GM12878 (cell line): ENCODE results near the gene PPP1CA. TPM values are rescaled to one million over a fixed set of nuclear protein-coding genes. Genes with fewer than 3 reads are reported as not detected.

Experiments used
- BCL11A ChIP-seq: IDR thresholded peaks from 2 replicates; pipeline ENCODE4 v1.6.1; 2011; ENCODE audit warnings: low read depth, low read length
- CHD1 ChIP-seq: IDR thresholded peaks from 2 replicates; pipeline ENCODE4 v1.6.1; 2012; ENCODE audit warnings: low read depth, low read length, improper control_type of control experiment
- CREM ChIP-seq: IDR thresholded peaks from 2 replicates; pipeline ENCODE4 v1.6.1; 2014; ENCODE audit warnings: antibody characterized with exemption, low read depth
- CTCF ChIP-seq, 3 experiments: IDR thresholded peaks in 2 of 3; conservative IDR thresholded peaks in 1 of 3; 2 replicates each; pipeline ENCODE4 v1.5.1; 2011; ENCODE audit warnings: low read depth in 3 of 3, low read length in 3 of 3, mild to moderate bottlenecking in 3 of 3, control low read depth in 2 of 3, moderate library complexity in 2 of 3, inconsistent platforms in 1 of 3, mixed read lengths in 1 of 3; ENCODE audit not compliant: control insufficient read depth in 2 of 3, insufficient read depth in 1 of 3; ENCODE audit errors: extremely low read depth in 1 of 3
- GATAD2B ChIP-seq: fragments of 450-650 bp; conservative IDR thresholded peaks from 2 replicates; pipeline ENCODE4 v1.6.1; 2017; ENCODE audit warnings: low read depth, mild to moderate bottlenecking, moderate library complexity
- HDAC6 ChIP-seq: fragments of 200-600 bp; sonication (generic); IDR thresholded peaks from one replicate; pipeline ENCODE4 v1.8.0; 2017; ENCODE audit warnings: antibody characterized with exemption; ENCODE audit not compliant: unreplicated experiment
- HDGF ChIP-seq: fragments of 450-650 bp; IDR thresholded peaks from 2 replicates; pipeline ENCODE4 v1.6.1; 2016; ENCODE audit warnings: antibody characterized with exemption
- MLLT1 ChIP-seq: fragments of 450-650 bp; IDR thresholded peaks from 2 replicates; pipeline ENCODE4 v1.6.1; 2016; ENCODE audit warnings: mild to moderate bottlenecking
- MXI1 ChIP-seq: fragments of 150-350 bp; IDR thresholded peaks from 2 replicates; pipeline ENCODE4 v1.6.1; 2011; ENCODE audit warnings: low read depth, mild to moderate bottlenecking, inconsistent platforms, low read length, improper control_type of control experiment
- NFXL1 ChIP-seq: fragments of 450-650 bp; IDR thresholded peaks from 2 replicates; pipeline ENCODE4 v1.6.1; 2017; ENCODE audit warnings: antibody characterized with exemption, mild to moderate bottlenecking, borderline replicate concordance
- PRDM15 ChIP-seq: fragments of 450-650 bp; formaldehyde crosslinking; IDR thresholded peaks from 2 replicates; pipeline ENCODE4 v1.4.0; 2020; ENCODE audit warnings: mild to moderate bottlenecking, moderate library complexity
- RELA ChIP-seq: fragments of 450-650 bp; IDR thresholded peaks from 2 replicates; pipeline ENCODE4 v1.8.0; 2014; ENCODE audit warnings: borderline replicate concordance; ENCODE audit not compliant: partially characterized antibody
- RFX5 ChIP-seq: IDR thresholded peaks from 2 replicates; pipeline ENCODE4 v1.6.1; 2011; ENCODE audit warnings: low read depth, low read length, improper control_type of control experiment
- SP1 ChIP-seq: IDR thresholded peaks from one replicate; pipeline ENCODE4 v1.6.1; 2011; ENCODE audit warnings: low read depth, low read length
- STAT3 ChIP-seq: IDR thresholded peaks from 2 replicates; pipeline ENCODE4 v1.6.1; 2011; ENCODE audit warnings: low read depth, low read length, improper control_type of control experiment
- ZBED1 ChIP-seq: IDR thresholded peaks from 2 replicates; pipeline ENCODE4 v1.6.1; 2016; ENCODE audit warnings: borderline replicate concordance
- ZNF622 ChIP-seq: fragments of 450-650 bp; IDR thresholded peaks from 2 replicates; pipeline ENCODE4 v1.6.1; 2017; ENCODE audit warnings: mild to moderate bottlenecking, inconsistent platforms
- polyA plus RNA-seq, 11 experiments: library from polyadenylated mRNA; depleted of rRNA in 4 of 11; unstranded in 6 of 11; stranded (reverse) in 5 of 11; fragments of >200 nt; fragmentation: Nextera tagmentation in 4 of 11; fragmentation: Illumina TruSeq in 1 of 11; extraction: Ambion mirVana in 4 of 11; extraction: Trizol in 1 of 11; gene quantifications; 1 replicate in 1 of 11; 2 replicates in 10 of 11; pipeline versions ENCODE4 v1.2.1 to v1.2.3, GENCODE V29; 2011 to 2016; ENCODE audit warnings: inconsistent platforms in 2 of 11, missing spikeins in 2 of 11, low read depth in 1 of 11
- total RNA-seq, 4 experiments: library from RNA; depleted of rRNA in 3 of 4; stranded (reverse); fragments of >200 nt in 3 of 4; fragmentation: Illumina TruSeq in 1 of 4; extraction: Trizol in 1 of 4; gene quantifications; 2 replicates each; pipeline versions ENCODE4 v1.2.1 to v1.2.3, GENCODE V29; 2013 to 2021

Gene PPP1CA
- total and polyA plus RNA-seq, 10 of the 15 experiments (the other 5 are each of a cell fraction or from before 2014, with no cell fraction given), result 26.4 to 458 (median 240) TPM

GRCh38 chr11:67373648-67374570 is 27.7 kb downstream of the PPP1CA start (continued):
- TF ChIP-seq MXI1, result no peak
- TF ChIP-seq CTCF (IDR thresholded peaks at IDR 0.05 in 2 of 3, conservative IDR thresholded peaks at IDR 0.05 in 1 of 3; ENCODE audit: control insufficient read depth in 2 of 3, extremely low read depth in 1 of 3, insufficient read depth in 1 of 3, low read depth in 3 of 3, low read length in 3 of 3), result peak; percentile 52 to 65 (median 56)
- TF ChIP-seq CREM, result peak; percentile 53; the same call in 1 of the 2 replicates
- no peak for TF ChIP-seq PRDM15
- no peak for TF ChIP-seq STAT3
- no peak for TF ChIP-seq HDAC6
- TF ChIP-seq ZBED1, result no peak
- TF ChIP-seq ZNF622, result no peak
- peak; percentile 44; the same call in 1 of the 2 replicates for TF ChIP-seq HDGF
- no peak for TF ChIP-seq RFX5
- TF ChIP-seq MLLT1, result 0 out of 2 replicates have a peak, but pooled peaks have one; percentile 20
- no peak for TF ChIP-seq BCL11A
- TF ChIP-seq NFXL1, result no peak
- TF ChIP-seq CHD1, result no peak
- TF ChIP-seq SP1, result no peak
- no peak for TF ChIP-seq RELA
- peak; percentile 37; the same call in 1 of the 2 replicates for TF ChIP-seq GATAD2B
